HEK293T (cell line): ENCODE data around the gene FFAR3.
"Not testable (repeated sequence)": the region's sequence is repeated elsewhere in the genome, so short reads cannot be mapped to it uniquely, and the experiment has no call there.

Experiments
- CTCF ChIA-PET: fragments of 350-600 bp; formaldehyde crosslinking; extraction: SDS; loops from one replicate; lab custom pipeline; 2021; ENCODE audit warnings: antibody characterized with exemption, inconsistent platforms; lab: Yijun Ruan, JAX
- POLR2A ChIA-PET: fragments of 350-600 bp; formaldehyde crosslinking; extraction: SDS; loops from one replicate; lab custom pipeline; 2020; ENCODE audit warnings: antibody characterized with exemption, inconsistent platforms; lab: Yijun Ruan, JAX
- DNase-seq: peaks from one replicate; pipeline ENCODE4 v3.0.0; 2012; ENCODE audit warnings: mixed read lengths; ENCODE audit errors: extremely low spot score
- ARNT ChIP-seq: fragments of 450-650 bp; IDR thresholded peaks from 2 replicates; pipeline ENCODE4 v1.6.1; 2017; ENCODE audit warnings: mild to moderate bottlenecking
- BHLHE40 ChIP-seq: fragments of 450-650 bp; IDR thresholded peaks from 2 replicates; pipeline ENCODE4 v1.6.1; 2016; ENCODE audit warnings: mild to moderate bottlenecking, moderate library complexity, borderline replicate concordance
- CTBP1 ChIP-seq: fragments of 450-650 bp; IDR thresholded peaks from 2 replicates; pipeline ENCODE4 v1.6.1; 2016; ENCODE audit warnings: borderline replicate concordance
- ELF4 ChIP-seq: fragments of 450-650 bp; IDR thresholded peaks from 2 replicates; pipeline ENCODE4 v1.6.1; 2017; ENCODE audit warnings: antibody characterized with exemption
- FOXA1 ChIP-seq: fragments of 450-650 bp; IDR thresholded peaks from 2 replicates; pipeline ENCODE4 v1.6.1; 2016; ENCODE audit warnings: mild to moderate bottlenecking
- FOXK2 ChIP-seq: fragments of 450-650 bp; IDR thresholded peaks from 2 replicates; pipeline ENCODE4 v1.6.1; 2016; ENCODE audit warnings: mild to moderate bottlenecking
- FOXM1 ChIP-seq: fragments of 450-650 bp; IDR thresholded peaks from 2 replicates; pipeline ENCODE4 v1.6.1; 2017; ENCODE audit warnings: mild to moderate bottlenecking, borderline replicate concordance
- HDGF ChIP-seq: fragments of 450-650 bp; IDR thresholded peaks from 2 replicates; pipeline ENCODE4 v1.6.1; 2017; ENCODE audit warnings: antibody characterized with exemption, borderline replicate concordance
- L3MBTL2 ChIP-seq: fragments of 450-650 bp; conservative IDR thresholded peaks from 2 replicates; pipeline ENCODE4 v1.6.1; 2016; ENCODE audit warnings: mild to moderate bottlenecking
- LEF1 ChIP-seq: fragments of 450-650 bp; IDR thresholded peaks from 2 replicates; pipeline ENCODE4 v1.6.1; 2017; ENCODE audit warnings: mild to moderate bottlenecking, borderline replicate concordance
- NFRKB ChIP-seq: fragments of 450-650 bp; IDR thresholded peaks from 2 replicates; pipeline ENCODE4 v1.6.1; 2016; ENCODE audit warnings: mild to moderate bottlenecking, moderate library complexity
- PKNOX1 ChIP-seq: fragments of 450-650 bp; IDR thresholded peaks from 2 replicates; pipeline ENCODE4 v1.6.1; 2016
- SP1 ChIP-seq: fragments of 450-650 bp; IDR thresholded peaks from 2 replicates; pipeline ENCODE4 v1.6.1; 2017
- SUZ12 ChIP-seq: fragments of 450-650 bp; IDR thresholded peaks from 2 replicates; pipeline ENCODE4 v1.6.1; 2016; ENCODE audit warnings: mild to moderate bottlenecking
- TARDBP ChIP-seq: fragments of 450-650 bp; IDR thresholded peaks from 2 replicates; pipeline ENCODE4 v1.6.1; 2016
- ZNF384 ChIP-seq: fragments of 450-650 bp; IDR thresholded peaks from 2 replicates; pipeline ENCODE4 v1.6.1; 2016

The FFAR3 gene

GRCh38 chr19:35375505-35376307 is 17.4 kb downstream of the FFAR3 start:
- POLR2A ChIA-PET, result no interaction called here
- TF ChIP-seq ARNT, result no peak
- TF ChIP-seq PKNOX1, result no peak
- DNase-seq, result no peak
- CTCF ChIA-PET, result no interaction called here

GRCh38 chr19:35377656-35378055 is 19.4 kb downstream of the FFAR3 start:
- CTCF ChIA-PET, result no interaction called here
- TF ChIP-seq FOXA1, result no peak
- TF ChIP-seq HDGF, result no peak
- TF ChIP-seq L3MBTL2, result no peak
- no peak for TF ChIP-seq ELF4
- TF ChIP-seq NFRKB, result no peak
- no peak for TF ChIP-seq CTBP1
- TF ChIP-seq LEF1, result no peak
- TF ChIP-seq TARDBP, result no peak
- TF ChIP-seq PKNOX1, result no peak
- no peak for TF ChIP-seq SUZ12
- TF ChIP-seq FOXK2, result no peak
- TF ChIP-seq ZNF384, result no peak
- no peak for TF ChIP-seq FOXM1
- TF ChIP-seq SP1, result no peak
- TF ChIP-seq BHLHE40, result no peak
- no peak for DNase-seq
- POLR2A ChIA-PET, result no interaction called here

- CTCF ChIA-PET, result no interaction called here
- no peak for TF ChIP-seq FOXK2
- TF ChIP-seq HDGF, result no peak
- DNase-seq, result no peak
- POLR2A ChIA-PET, result no interaction called here
Measured at GRCh38 chr19:35378356-35378755, 20.1 kb downstream of the FFAR3 start.

GRCh38 chr19:35379545-35379944 is 21.3 kb downstream of the FFAR3 start:
- CTCF ChIA-PET, POLR2A ChIA-PET, DNase-seq: not testable (repeated sequence)

GRCh38 chr19:35379992-35380391 is 21.7 kb downstream of the FFAR3 start:
- ChIA-PET CTCF (no interaction called here), POLR2A (no interaction called here)
- DNase-seq, result no peak
- no peak for TF ChIP-seq FOXA1
- TF ChIP-seq ARNT, result no peak
- no peak for TF ChIP-seq ELF4
- no peak for TF ChIP-seq ZNF384
- TF ChIP-seq L3MBTL2, result no peak

GRCh38 chr19:35380450-35381124 is 22.3 kb downstream of the FFAR3 start:
- no peak for TF ChIP-seq NFRKB
- TF ChIP-seq FOXM1, result no peak
- no peak for TF ChIP-seq SUZ12
- no peak for TF ChIP-seq FOXK2
- TF ChIP-seq PKNOX1, result no peak
- no peak for TF ChIP-seq FOXA1
- no peak for TF ChIP-seq BHLHE40
- no peak for TF ChIP-seq ARNT
- no peak for TF ChIP-seq TARDBP
- no peak for TF ChIP-seq ELF4
- no peak for TF ChIP-seq L3MBTL2
- no peak for TF ChIP-seq CTBP1
- TF ChIP-seq HDGF, result no peak
- TF ChIP-seq LEF1, result no peak
- TF ChIP-seq ZNF384, result no peak
- no peak for TF ChIP-seq SP1
- CTCF ChIA-PET, result no interaction called here
- no peak for DNase-seq
- POLR2A ChIA-PET, result no interaction called here

- CTCF ChIA-PET, result interaction anchor here (0.7 kb wide), 1 partner anchor 114 kb away, joined by 3 read pairs; no protein-coding TSS in a partner anchor
- POLR2A ChIA-PET, result no interaction called here
- TF ChIP-seq ELF4 (no peak), FOXA1 (no peak), CTBP1 (no peak)
- DNase-seq, result no peak
Measured at GRCh38 chr19:35381318-35381717, 23.1 kb downstream of the FFAR3 start.
